CD4-positive, alpha-beta T cell treated with Interleukin-17A for 1 hour (primary cell): ENCODE results near the gene GARNL3.

Source experiments
- DNase-seq: peaks from one replicate; pipeline ENCODE4 v3.0.0-alpha.2; 2020

Gene GARNL3

DNA sequence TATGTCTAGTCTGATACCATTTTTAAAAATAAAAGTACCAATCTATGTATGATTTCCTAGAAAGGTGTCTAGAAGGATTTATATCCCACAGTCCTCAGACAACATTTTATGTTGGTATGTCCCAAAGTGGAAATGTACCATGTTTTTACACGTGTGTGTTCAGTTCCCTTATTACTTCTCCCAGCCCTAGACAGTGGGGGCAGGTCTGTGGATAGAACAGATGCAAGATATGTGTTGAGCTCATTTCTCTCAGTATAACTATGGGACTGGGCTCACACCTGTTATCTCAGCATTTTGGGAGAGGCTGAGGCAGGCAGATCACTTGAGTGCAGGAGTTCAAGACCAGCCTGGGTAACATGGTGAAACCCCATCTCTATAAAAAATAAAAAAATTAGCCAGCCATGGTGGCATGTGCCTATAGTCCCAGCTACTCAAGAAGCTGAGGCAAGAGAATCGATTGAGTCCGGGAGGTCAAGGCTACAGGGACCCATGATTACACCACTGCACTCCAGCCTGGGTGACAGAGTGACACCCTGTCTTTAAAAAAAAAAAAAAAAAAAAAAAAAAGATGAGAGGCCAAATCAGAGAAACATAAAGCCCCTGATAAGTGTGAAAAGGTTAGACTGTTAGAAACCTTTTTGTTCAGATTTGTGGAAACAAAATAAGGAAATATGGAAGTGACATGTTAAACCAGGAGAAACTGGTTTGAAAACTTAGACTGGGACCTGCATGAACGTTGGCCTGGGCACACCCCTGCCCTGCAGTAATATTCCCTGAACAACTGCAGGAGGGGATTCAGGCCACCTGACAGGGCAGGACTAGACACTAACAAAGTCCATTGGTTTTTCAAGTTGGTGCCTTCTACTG is 125.0 kb downstream of the GARNL3 start:
- DNase-seq: no peak

DNA sequence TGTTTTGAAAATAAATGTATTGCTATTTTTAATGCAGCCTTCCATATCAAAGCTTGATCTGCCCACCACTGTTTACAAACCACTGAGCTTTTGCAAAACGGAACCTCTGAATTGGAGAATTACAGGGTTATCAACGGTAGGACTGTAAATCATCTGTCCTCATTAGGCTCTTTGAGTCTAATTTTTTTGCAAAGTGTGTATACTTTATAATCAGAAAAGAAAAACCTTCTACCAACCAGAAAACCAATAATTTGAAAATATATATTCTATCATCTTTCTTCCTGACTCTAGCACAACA is 125.6 kb downstream of the GARNL3 start:
- no peak for DNase-seq

GRCh38 chr9:127390563-127390962 is 126.0 kb downstream of the GARNL3 start:
- DNase-seq: no peak

DNA sequence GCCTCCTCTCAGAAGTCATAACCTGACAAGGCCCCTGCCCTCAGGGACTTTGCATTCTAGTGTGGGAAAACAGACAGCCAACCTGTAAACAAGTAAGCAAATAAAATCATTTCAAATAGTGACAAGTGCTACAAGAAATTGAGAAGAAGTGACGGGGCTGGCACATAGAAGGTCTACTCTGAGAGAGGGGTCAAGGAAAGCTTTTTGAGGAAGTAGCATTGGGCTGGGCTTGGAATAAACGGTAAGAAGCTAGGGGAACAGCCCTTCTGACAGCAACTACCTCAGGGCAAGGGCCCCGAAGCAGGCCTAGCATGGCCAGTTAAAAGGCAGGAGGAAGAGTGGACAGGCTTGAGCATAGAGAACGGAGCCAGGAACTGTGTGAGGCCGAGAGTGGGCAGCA is 127.6 kb downstream of the GARNL3 start:
- DNase-seq: no peak

DNA sequence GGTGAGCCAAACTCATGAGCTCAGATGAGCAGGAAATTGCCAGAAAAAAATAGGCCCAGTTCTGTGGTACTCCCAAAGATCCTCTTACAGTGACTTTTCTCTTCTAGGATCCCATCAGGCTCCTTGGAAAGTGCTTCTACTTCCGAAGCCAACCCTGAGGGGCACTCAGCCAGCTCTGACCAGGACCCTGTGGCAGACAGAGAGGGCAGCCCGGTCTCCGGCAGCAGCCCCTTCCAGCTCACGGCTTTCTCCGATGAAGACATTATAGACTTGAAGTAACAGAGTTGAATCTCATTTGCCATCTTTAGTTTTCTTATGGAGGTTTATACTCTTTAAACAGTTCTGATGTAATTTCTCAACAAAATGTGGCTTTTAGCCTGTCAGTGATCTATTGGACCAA is 128.4 kb downstream of the GARNL3 start:
- DNase-seq: no peak

GRCh38 chr9:127393645-127394044 is 129.1 kb downstream of the GARNL3 start:
- no peak for DNase-seq

DNA sequence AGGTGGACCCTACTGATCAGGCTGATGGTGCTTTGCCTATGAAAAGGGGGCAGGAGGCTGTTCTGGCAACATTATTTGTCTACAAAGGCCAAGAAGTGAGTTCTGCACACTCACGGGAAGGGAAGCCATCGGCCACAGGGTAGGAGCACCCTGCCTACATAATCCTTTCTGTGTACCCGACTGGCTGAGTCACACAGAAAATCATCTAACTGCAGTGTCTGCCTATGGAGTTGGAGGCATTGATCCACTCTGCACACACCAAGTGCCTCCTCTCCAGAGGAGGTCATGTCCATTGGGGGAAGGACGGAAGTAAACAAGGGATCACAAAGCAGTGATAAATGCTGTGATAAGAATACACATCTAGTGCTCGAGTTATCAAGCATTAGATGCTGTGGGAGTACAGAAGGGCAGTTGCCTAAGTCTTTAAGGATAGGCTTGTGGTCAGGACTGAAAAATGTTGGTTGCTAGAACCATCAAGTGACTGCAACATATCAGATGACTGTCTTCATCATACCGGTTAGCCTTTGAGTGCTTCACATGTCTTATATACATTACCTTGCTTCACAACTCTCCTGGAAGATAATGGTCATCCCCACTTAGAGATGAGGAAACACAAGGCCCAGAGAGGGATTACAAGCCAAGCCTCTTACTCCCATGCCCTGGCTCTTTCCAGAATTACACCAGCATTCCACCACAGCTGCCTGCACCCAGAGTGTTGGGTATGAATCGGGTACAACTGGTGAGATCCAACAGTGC is 131.1 kb downstream of the GARNL3 start:
- no peak for DNase-seq

DNA sequence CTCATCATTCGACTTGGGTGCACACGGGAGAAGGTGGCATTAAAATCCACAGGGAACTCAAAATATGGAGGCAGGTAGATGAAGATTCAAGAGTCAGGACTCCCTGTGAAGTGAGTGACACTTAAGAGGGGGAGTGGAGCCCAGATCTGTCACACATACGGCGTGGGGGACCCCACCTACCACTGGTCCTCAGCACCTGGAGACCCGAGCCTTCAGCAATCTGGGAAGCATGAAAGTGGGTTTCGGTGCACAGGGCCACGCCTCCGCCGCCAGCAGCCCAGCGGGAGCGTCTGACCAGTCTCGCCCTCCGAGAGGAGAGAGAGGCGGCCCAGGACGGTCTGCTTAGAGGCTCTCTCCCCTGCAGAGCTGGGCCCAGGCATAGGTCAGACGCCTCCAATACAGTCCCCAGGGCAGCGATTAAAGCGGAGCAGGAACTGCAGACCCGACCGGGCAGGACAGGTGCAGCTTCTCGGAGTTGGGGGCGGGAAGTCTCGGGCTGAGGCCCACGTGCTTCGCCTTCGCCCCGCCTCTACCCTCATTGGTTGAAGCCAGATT is 131.8 kb downstream of the GARNL3 start:
- DNase-seq: no peak

DNA sequence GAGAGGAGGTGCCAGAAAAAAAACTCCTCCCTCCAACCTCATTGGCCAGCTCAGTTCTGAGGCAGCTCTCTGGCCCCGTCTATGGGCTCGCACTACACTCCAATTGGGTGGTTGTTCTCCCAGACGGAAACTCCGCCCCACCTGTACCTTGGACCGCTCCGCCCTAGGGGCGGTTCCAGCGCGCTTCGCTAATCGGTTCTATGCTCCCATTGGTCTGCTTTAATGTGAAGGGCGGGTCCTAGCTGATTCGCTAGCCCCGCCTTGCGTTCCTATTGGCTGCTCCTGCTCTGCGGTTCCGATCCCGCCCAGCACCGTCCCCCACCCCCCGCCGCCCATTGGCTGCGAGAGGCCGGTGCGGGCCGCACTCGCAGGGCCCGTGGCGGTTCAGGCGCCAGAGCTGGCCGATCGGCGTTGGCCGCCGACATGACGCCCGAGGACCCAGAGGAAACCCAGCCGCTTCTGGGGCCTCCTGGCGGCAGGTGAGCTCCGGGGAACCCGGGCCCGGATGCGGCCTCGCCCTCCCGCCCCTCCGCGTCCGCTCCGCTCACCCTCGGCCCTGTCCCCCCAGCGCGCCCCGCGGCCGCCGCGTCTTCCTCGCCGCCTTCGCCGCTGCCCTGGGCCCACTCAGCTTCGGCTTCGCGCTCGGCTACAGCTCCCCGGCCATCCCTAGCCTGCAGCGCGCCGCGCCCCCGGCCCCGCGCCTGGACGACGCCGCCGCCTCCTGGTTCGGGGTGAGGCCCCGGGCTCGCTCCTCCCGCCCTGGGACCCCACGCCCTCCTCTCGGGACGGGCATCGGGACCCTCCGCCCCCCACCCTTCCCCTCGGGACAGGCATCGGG is 132.5 kb downstream of the GARNL3 start, which contains the start of gene SLC2A8:
SLC2A8 (plus strand) TSS at position 362 of the 838 bp plus-strand sequence; CDS start at position 424, 62 bp downstream.
- peak; percentile 98 for DNase-seq

- peak; percentile 22 for DNase-seq
Measured at GRCh38 chr9:127397646-127398274, 133.2 kb downstream of the GARNL3 start.

- DNase-seq: no peak
Measured at GRCh38 chr9:127398275-127398647, 133.7 kb downstream of the GARNL3 start.

- no peak for DNase-seq
Measured at GRCh38 chr9:127398715-127399400, 134.3 kb downstream of the GARNL3 start.

- DNase-seq: no peak
Measured at GRCh38 chr9:127399736-127400269, 135.2 kb downstream of the GARNL3 start.

DNA sequence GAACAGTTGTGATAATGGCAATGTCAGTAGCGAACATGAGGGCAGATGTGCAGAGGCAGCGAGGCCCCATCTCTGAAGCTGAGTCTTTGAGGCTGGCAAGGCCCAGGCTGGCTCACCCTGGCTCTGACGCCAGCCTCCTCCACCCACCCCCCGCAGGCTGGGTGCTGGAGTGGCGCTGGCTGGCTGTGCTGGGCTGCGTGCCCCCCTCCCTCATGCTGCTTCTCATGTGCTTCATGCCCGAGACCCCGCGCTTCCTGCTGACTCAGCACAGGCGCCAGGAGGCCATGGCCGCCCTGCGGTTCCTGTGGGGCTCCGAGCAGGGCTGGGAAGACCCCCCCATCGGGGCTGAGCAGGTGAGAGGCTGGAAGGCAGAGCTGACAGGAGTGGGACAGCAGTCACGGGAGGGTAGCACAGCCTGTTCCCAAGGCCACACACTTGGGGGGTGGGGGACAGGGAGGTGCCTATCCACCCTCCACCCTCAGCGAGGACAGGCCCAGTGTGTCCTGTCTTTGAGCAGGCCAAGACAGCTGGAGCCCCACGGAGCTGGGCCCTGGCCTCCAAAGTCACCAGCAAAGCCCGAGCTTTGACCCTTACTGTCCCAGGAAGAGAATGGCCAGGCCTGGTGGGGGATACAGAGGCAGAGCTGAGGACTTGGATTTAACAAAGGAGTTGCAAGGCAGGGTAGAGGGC is 138.0 kb downstream of the GARNL3 start:
- no peak for DNase-seq

GRCh38 chr9:127403507-127404192 is 139.1 kb downstream of the GARNL3 start:
- DNase-seq: no peak

DNA sequence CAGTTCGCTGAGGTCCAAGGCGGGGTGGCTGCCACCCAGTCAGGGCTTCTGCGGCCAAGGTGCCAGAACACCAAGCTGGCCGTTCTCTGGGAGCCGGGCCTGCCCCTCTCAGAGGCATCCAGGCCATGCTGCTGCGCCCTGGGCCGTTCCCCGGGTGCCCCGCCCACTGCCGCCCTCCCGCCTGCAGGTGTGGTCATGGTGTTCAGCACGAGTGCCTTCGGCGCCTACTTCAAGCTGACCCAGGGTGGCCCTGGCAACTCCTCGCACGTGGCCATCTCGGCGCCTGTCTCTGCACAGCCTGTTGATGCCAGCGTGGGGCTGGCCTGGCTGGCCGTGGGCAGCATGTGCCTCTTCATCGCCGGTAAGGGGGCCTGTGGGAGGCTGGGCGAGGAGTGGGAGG is 140.1 kb downstream of the GARNL3 start:
- no peak for DNase-seq

GRCh38 chr9:127405344-127406125 is 141.0 kb downstream of the GARNL3 start:
- DNase-seq: no peak

GRCh38 chr9:127406799-127407491 is 142.4 kb downstream of the GARNL3 start:
- no peak for DNase-seq

GRCh38 chr9:127407492-127407843 is 142.9 kb downstream of the GARNL3 start:
- no peak for DNase-seq
